Smooth muscle cell of the umbilical artery (primary cell): ENCODE data around the gene HRNR. TPM values are rescaled to one million over a fixed set of nuclear protein-coding genes. Genes with fewer than 3 reads are reported as not detected.

ENCODE experiments used
- total RNA-seq: library from RNA; depleted of rRNA; stranded (reverse); fragments of >200 nt; gene quantifications from 2 replicates; pipeline ENCODE4 v1.2.3, GENCODE V29; 2014

Gene HRNR
- total RNA-seq = not detected in 2 replicates

DNA sequence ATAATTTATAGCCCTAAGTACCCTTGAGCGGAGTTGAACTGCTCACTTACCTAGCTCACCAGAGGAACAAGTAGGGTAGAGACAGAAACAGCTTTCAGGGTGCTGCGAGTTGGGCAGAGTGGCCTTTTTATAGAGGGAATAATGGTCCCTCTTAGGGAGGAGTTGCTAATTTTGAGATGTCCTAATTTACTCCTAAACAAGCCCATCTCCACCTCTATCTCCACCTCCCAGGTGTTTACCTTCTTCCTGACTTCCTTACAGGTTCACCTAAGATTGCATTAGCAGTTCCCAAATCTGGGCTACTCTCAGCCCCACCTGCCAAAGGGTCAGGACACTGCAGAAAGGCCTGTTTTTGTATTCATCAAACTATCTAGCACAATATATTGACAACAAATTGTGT lies at the start of gene HRNR:
HRNR (minus strand) TSS at position 101 of the 400 bp plus-strand sequence. CDS start 940 bp downstream, outside the sequence.

Other genes starting within 250 kb of the HRNR start
- 37.4 and 94.7 TPM in 2 replicates for gene S100A10, start 230.3 kb downstream of the HRNR start, total RNA-seq
- gene S100A11, start 187.2 kb downstream of the HRNR start, total RNA-seq = 33.0 and 103 TPM in 2 replicates
- not detected in 2 replicates for gene TCHHL1, start 135.1 kb downstream of the HRNR start, total RNA-seq
- not detected in 2 replicates for gene TCHH, start 108.7 kb downstream of the HRNR start, total RNA-seq
- gene RPTN, start 65.0 kb downstream of the HRNR start, total RNA-seq = not detected in 2 replicates
- gene FLG, start 101.0 kb upstream of the HRNR start, total RNA-seq = under 0.01 and 0.09 TPM in 2 replicates
- gene FLG2, start 135.8 kb upstream of the HRNR start, total RNA-seq = not detected in 2 replicates
- gene CRNN, start 190.1 kb upstream of the HRNR start, total RNA-seq = not detected in 2 replicates